Measurements from ENCODE around the gene DAPP1.

The DAPP1 gene

DNA sequence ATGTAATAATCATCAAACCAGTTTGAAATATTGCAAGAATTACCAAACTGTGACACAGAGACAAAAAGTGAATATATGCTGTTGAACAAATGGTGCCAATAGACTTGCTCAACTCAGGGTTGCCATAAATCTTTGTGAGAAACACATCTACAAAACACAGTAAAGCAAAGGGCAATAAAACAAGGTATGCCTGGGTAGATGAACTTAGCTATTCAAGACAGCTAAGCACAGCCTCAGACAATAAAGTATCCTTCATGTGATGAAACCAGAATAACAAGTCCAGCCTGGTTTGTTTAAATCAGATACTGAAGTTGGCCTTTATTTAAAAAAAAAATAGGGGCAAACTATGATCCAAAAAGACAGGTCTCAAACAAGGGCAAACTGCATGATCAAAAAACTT lies 58.4 kb downstream of the DAPP1 start:
- H3K4me3 ChIP-seq (ENCODE audit: control insufficient read depth in 1 of 7, extremely low read depth in 1 of 7, insufficient read depth in 4 of 7, low read depth in 2 of 7, low read length in 6 of 7), result no peak overlapping the region
- ChIA-PET CTCF (interaction anchor here (0.7 to 1.9 kb wide), 4 partner anchors 10 to 335 kb away, joined by 3 to 4 read pairs (median 3); no protein-coding TSS in a partner anchor), POLR2A (no interaction called here)
- H3K36me3 ChIP-seq (ENCODE audit: control insufficient read depth in 4 of 4, insufficient read depth in 4 of 4, low read length in 3 of 4), result peaks cover 5 to 26% (median 15%) of the 10 kb centered on the region in 4 experiments
- H3K9me3 ChIP-seq (ENCODE audit: control extremely low read depth in 1 of 5, control insufficient read depth in 4 of 5, insufficient read depth in 2 of 5, low read depth in 1 of 5, low read length in 4 of 5), result no peaks in the 10 kb centered on the region
- H3K27ac ChIP-seq (ENCODE audit: insufficient read depth in 1 of 2, low read depth in 1 of 2, low read length in 2 of 2, poor library complexity in 1 of 2, severe bottlenecking in 2 of 2), result no peak overlapping the region
- H3K27me3 ChIP-seq (replicated peaks in 2 of 5; ENCODE audit: control insufficient read depth in 4 of 5, insufficient read depth in 5 of 5, low read length in 4 of 5), result no peaks in the 10 kb centered on the region
- no peaks in the 10 kb centered on the region for H3K4me1 ChIP-seq (ENCODE audit: control extremely low read depth in 1 of 4, control insufficient read depth in 4 of 4, insufficient read depth in 4 of 4, low read length in 3 of 4)
- no peak for DNase-seq

DNA sequence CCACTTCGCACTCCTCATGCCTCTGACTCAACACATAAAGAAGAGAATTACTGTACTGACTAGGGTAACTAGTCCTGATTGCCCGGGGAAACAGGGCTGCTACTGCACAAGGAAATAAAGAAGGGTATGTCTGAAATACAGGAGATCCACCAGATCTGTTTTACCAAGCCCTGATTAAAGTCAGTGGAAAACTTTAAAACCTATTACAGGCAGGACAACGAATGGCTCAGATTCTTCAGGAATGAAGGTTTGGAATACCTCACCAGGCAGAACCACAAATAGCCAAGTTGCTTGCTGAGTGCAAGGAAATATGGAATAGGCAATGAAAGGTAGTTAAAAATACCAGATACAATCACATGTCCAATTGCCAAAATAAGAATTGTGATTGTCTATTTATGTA lies 60.3 kb downstream of the DAPP1 start:
- no peaks in the 10 kb centered on the region for H3K4me1 ChIP-seq (ENCODE audit: control extremely low read depth in 1 of 4, control insufficient read depth in 4 of 4, insufficient read depth in 4 of 4, low read length in 3 of 4)
- no CpG with 5 or more reads among the region's 3 CpGs for WGBS (ENCODE audit: insufficient coverage)
- CTCF ChIA-PET, result no interaction called here
- no peaks in the 10 kb centered on the region for H3K9me3 ChIP-seq (ENCODE audit: control extremely low read depth in 1 of 5, control insufficient read depth in 4 of 5, insufficient read depth in 2 of 5, low read depth in 1 of 5, low read length in 4 of 5)
- H3K36me3 ChIP-seq (ENCODE audit: control insufficient read depth in 4 of 4, insufficient read depth in 4 of 4, low read length in 3 of 4), result peaks cover 17 to 42% (median 23%) of the 10 kb centered on the region in 4 experiments
- no peak for DNase-seq
- POLR2A ChIA-PET, result no interaction called here
- no peak overlapping the region for H3K4me3 ChIP-seq (ENCODE audit: control insufficient read depth in 1 of 7, extremely low read depth in 1 of 7, insufficient read depth in 4 of 7, low read depth in 2 of 7, low read length in 6 of 7)
- H3K27ac ChIP-seq (ENCODE audit: insufficient read depth in 1 of 2, low read depth in 1 of 2, low read length in 2 of 2, poor library complexity in 1 of 2, severe bottlenecking in 2 of 2), result no peak overlapping the region
- H3K27me3 ChIP-seq (replicated peaks in 2 of 5; ENCODE audit: control insufficient read depth in 4 of 5, insufficient read depth in 5 of 5, low read length in 4 of 5), result no peaks in the 10 kb centered on the region

DNA sequence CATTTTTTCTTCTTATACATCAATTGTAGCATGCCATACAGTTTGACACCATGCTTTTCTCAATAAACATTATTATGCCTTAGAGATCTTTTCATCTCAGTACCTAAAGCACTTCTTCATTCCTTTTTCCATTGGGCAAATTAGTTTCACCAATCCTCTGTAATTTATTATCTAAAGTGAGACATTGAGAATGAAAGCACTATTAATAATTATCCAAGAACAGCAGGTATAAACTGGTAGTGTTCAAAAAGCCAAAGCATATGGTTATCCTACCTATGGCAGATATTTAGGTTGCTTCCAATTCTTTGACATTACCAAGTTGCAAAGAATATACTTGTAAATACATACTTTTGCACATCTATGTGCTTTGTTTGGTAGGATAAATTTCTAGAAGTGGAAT lies 62.0 kb downstream of the DAPP1 start:
- H3K27ac ChIP-seq (ENCODE audit: insufficient read depth in 1 of 2, low read depth in 1 of 2, low read length in 2 of 2, poor library complexity in 1 of 2, severe bottlenecking in 2 of 2), result no peak overlapping the region
- no peak for DNase-seq
- no peaks in the 10 kb centered on the region for H3K4me1 ChIP-seq (ENCODE audit: control extremely low read depth in 1 of 4, control insufficient read depth in 4 of 4, insufficient read depth in 4 of 4, low read length in 3 of 4)
- H3K4me3 ChIP-seq (ENCODE audit: control insufficient read depth in 1 of 7, extremely low read depth in 1 of 7, insufficient read depth in 4 of 7, low read depth in 2 of 7, low read length in 6 of 7), result no peak overlapping the region
- H3K27me3 ChIP-seq (replicated peaks in 2 of 5; ENCODE audit: control insufficient read depth in 4 of 5, insufficient read depth in 5 of 5, low read length in 4 of 5), result no peaks in the 10 kb centered on the region
- H3K9me3 ChIP-seq (ENCODE audit: control extremely low read depth in 1 of 5, control insufficient read depth in 4 of 5, insufficient read depth in 2 of 5, low read depth in 1 of 5, low read length in 4 of 5), result no peaks in the 10 kb centered on the region
- ChIA-PET POLR2A (no interaction called here), CTCF (no interaction called here)
- H3K36me3 ChIP-seq (ENCODE audit: control insufficient read depth in 4 of 4, insufficient read depth in 4 of 4, low read length in 3 of 4), result peaks cover 17 to 43% (median 25%) of the 10 kb centered on the region in 4 experiments

DNA sequence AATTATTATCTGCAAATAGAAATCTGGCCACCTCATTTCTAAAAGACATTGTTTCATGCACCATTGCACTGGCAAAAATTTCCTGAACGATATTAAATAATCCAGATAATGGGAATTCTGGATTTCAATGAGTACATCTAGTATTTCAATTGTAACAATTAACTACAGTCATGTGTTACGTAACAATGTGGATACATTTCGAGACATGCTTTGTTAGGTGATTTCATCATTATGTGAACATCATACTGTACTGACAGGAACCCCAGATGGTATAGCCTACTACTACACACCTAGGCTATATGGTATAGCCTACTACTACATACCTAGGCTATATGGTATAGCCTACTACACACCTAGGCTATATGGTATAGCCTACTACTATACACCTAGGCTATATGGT lies 62.8 kb downstream of the DAPP1 start:
- CTCF ChIA-PET, result no interaction called here
- peaks cover 17 to 43% (median 28%) of the 10 kb centered on the region in 4 experiments for H3K36me3 ChIP-seq (ENCODE audit: control insufficient read depth in 4 of 4, insufficient read depth in 4 of 4, low read length in 3 of 4)
- no peaks in the 10 kb centered on the region for H3K4me1 ChIP-seq (ENCODE audit: control extremely low read depth in 1 of 4, control insufficient read depth in 4 of 4, insufficient read depth in 4 of 4, low read length in 3 of 4)
- H3K4me3 ChIP-seq (ENCODE audit: control insufficient read depth in 1 of 7, extremely low read depth in 1 of 7, insufficient read depth in 4 of 7, low read depth in 2 of 7, low read length in 6 of 7), result no peak overlapping the region
- no peaks in the 10 kb centered on the region for H3K9me3 ChIP-seq (ENCODE audit: control extremely low read depth in 1 of 5, control insufficient read depth in 4 of 5, insufficient read depth in 2 of 5, low read depth in 1 of 5, low read length in 4 of 5)
- POLR2A ChIA-PET, result no interaction called here
- no peak for DNase-seq
- no peaks in the 10 kb centered on the region for H3K27me3 ChIP-seq (replicated peaks in 2 of 5; ENCODE audit: control insufficient read depth in 4 of 5, insufficient read depth in 5 of 5, low read length in 4 of 5)
- WGBS (ENCODE audit: insufficient coverage), result 92% methylated on average over 2 of the region's 3 CpGs
- no peak overlapping the region for H3K27ac ChIP-seq (ENCODE audit: insufficient read depth in 1 of 2, low read depth in 1 of 2, low read length in 2 of 2, poor library complexity in 1 of 2, severe bottlenecking in 2 of 2)

DNA sequence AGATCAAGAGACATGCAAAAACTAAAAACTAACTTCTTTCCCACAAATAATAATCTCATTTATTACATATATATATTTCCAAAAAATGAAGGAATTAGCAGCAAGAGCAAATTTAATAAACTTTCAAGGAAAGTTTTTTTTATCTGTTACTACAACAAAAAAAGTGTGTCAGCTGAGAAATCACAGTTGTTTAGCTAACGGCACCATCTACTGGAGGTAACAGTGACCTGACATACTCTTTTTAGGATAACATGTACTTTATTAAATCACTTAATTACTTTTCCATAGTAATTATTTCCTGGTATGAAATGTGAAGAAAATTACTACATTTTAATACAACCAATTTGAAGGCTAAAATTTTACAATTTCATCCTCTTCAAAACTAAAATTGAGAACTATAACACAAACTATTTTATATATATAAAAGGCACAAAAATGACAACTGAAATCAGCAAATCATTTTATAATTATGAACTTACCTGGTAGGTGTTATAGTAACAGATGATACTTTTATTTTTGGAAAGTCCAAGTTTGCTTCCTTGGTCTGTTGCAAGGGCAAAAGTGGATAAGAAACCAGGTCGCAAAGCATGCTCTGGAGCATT lies 68.5 kb downstream of the DAPP1 start:
- 100% methylated on average over 1 of the region's 2 CpGs for WGBS (ENCODE audit: insufficient coverage)
- POLR2A ChIA-PET, result no interaction called here
- no peaks in the 10 kb centered on the region for H3K27me3 ChIP-seq (replicated peaks in 2 of 5; ENCODE audit: control insufficient read depth in 4 of 5, insufficient read depth in 5 of 5, low read length in 4 of 5)
- H3K4me3 ChIP-seq (ENCODE audit: control insufficient read depth in 1 of 7, extremely low read depth in 1 of 7, insufficient read depth in 4 of 7, low read depth in 2 of 7, low read length in 6 of 7), result no peak overlapping the region
- CTCF ChIA-PET, result interaction anchor here (0.6 to 3.1 kb wide), 12 partner anchors 9 to 1002 kb away, joined by 3 to 20 read pairs (median 4); partner anchors contain the start of genes DAPP1, DNAJB14 and LAMTOR3
- H3K4me1 ChIP-seq (ENCODE audit: control extremely low read depth in 1 of 4, control insufficient read depth in 4 of 4, insufficient read depth in 4 of 4, low read length in 3 of 4), result peaks cover 0 to 6% (median 0%) of the 10 kb centered on the region in 4 experiments
- H3K9me3 ChIP-seq (ENCODE audit: control extremely low read depth in 1 of 5, control insufficient read depth in 4 of 5, insufficient read depth in 2 of 5, low read depth in 1 of 5, low read length in 4 of 5), result no peaks in the 10 kb centered on the region
- H3K36me3 ChIP-seq (ENCODE audit: control insufficient read depth in 4 of 4, insufficient read depth in 4 of 4, low read length in 3 of 4), result peaks cover 10 to 38% (median 26%) of the 10 kb centered on the region in 4 experiments
- no peak overlapping the region for H3K27ac ChIP-seq (ENCODE audit: insufficient read depth in 1 of 2, low read depth in 1 of 2, low read length in 2 of 2, poor library complexity in 1 of 2, severe bottlenecking in 2 of 2)
- peak; percentile 76 to 89 (median 84) for DNase-seq

DNA sequence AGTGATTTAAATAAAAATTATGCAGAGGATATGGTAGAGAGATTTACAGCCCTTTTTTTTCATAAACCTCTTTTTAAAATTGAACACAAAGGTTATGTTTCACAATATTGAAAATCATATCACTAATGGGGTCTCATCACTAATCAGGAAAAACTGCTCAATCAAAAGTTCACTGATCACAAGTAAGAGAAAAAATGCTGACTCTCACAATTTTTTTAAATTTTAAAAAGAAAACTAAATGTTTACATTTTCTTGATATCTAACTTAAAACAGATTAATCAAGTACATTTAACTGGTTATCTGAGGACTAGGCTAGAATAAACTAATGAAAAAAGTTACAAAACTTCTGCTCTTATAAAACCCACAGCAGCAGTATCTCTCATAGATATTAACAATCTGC lies 69.1 kb downstream of the DAPP1 start:
- DNase-seq, result no peak
- Histone ChIP-seq H3K36me3 (ENCODE audit: control insufficient read depth in 4 of 4, insufficient read depth in 4 of 4, low read length in 3 of 4) (peaks cover 8 to 32% (median 21%) of the 10 kb centered on the region in 4 experiments), H3K27me3 (replicated peaks in 2 of 5; ENCODE audit: control insufficient read depth in 4 of 5, insufficient read depth in 5 of 5, low read length in 4 of 5) (no peaks in the 10 kb centered on the region), H3K9me3 (ENCODE audit: control extremely low read depth in 1 of 5, control insufficient read depth in 4 of 5, insufficient read depth in 2 of 5, low read depth in 1 of 5, low read length in 4 of 5) (no peaks in the 10 kb centered on the region), H3K4me3 (ENCODE audit: control insufficient read depth in 1 of 7, extremely low read depth in 1 of 7, insufficient read depth in 4 of 7, low read depth in 2 of 7, low read length in 6 of 7) (no peak overlapping the region), H3K27ac (ENCODE audit: insufficient read depth in 1 of 2, low read depth in 1 of 2, low read length in 2 of 2, poor library complexity in 1 of 2, severe bottlenecking in 2 of 2) (no peak overlapping the region), H3K4me1 (ENCODE audit: control extremely low read depth in 1 of 4, control insufficient read depth in 4 of 4, insufficient read depth in 4 of 4, low read length in 3 of 4) (peaks cover 0 to 6% (median 0%) of the 10 kb centered on the region in 4 experiments)
- ChIA-PET POLR2A (no interaction called here), CTCF (interaction anchor here (0.8 to 3.1 kb wide), 9 partner anchors 9 to 77 kb away, joined by 3 to 20 read pairs (median 3); partner anchors contain the start of genes DAPP1 and LAMTOR3)

DNA sequence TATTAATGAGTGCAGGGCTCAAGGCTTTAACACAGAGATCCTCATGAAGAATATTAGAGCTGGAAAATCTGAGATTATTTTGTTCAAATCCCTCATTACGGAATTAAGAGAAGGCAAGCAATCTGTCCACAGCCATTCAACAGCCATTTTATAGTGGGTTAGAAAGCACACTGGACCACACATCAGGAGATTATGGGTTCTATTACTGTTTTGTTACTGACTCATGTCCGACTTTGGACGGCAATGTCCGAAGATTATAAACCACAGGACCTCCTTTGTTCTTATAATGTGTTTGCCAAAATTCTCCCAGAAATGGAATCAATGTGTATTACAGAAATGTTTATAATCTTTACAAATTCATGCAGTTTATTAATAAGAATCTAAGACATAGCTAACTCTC lies 69.5 kb downstream of the DAPP1 start:
- DNase-seq, result no peak
- Histone ChIP-seq H3K4me1 (ENCODE audit: control extremely low read depth in 1 of 4, control insufficient read depth in 4 of 4, insufficient read depth in 4 of 4, low read length in 3 of 4) (peaks cover 0 to 6% (median 0%) of the 10 kb centered on the region in 4 experiments), H3K27ac (ENCODE audit: insufficient read depth in 1 of 2, low read depth in 1 of 2, low read length in 2 of 2, poor library complexity in 1 of 2, severe bottlenecking in 2 of 2) (no peak overlapping the region), H3K36me3 (ENCODE audit: control insufficient read depth in 4 of 4, insufficient read depth in 4 of 4, low read length in 3 of 4) (peaks cover 7 to 30% (median 17%) of the 10 kb centered on the region in 4 experiments), H3K4me3 (ENCODE audit: control insufficient read depth in 1 of 7, extremely low read depth in 1 of 7, insufficient read depth in 4 of 7, low read depth in 2 of 7, low read length in 6 of 7) (no peak overlapping the region), H3K27me3 (replicated peaks in 2 of 5; ENCODE audit: control insufficient read depth in 4 of 5, insufficient read depth in 5 of 5, low read length in 4 of 5) (no peaks in the 10 kb centered on the region), H3K9me3 (ENCODE audit: control extremely low read depth in 1 of 5, control insufficient read depth in 4 of 5, insufficient read depth in 2 of 5, low read depth in 1 of 5, low read length in 4 of 5) (no peaks in the 10 kb centered on the region)
- CTCF ChIA-PET, result interaction anchor here (0.8 to 3.1 kb wide), 7 partner anchors 10 to 77 kb away, joined by 3 to 20 read pairs (median 3); partner anchors contain the start of gene DAPP1
- 100% methylated on average over 1 of the region's 4 CpGs for WGBS (ENCODE audit: insufficient coverage)
- POLR2A ChIA-PET, result no interaction called here
